AG10803 (cell line): ENCODE results near the gene C3orf49.

Experiments used
- DNase-seq: peaks from one replicate; pipeline ENCODE4 v3.0.0; 2010; ENCODE audit warnings: low read depth
- H3K4me3 ChIP-seq: 2 replicates; pipeline ENCODE4 v1.5.1; 2011; ENCODE audit warnings: mild to moderate bottlenecking, low read length, control low read depth
- CTCF ChIP-seq: conservative IDR thresholded peaks from 2 replicates; pipeline ENCODE4 v1.5.1; 2011; ENCODE audit warnings: mild to moderate bottlenecking, low read length, control low read depth, inconsistent platforms

The C3orf49 gene

GRCh38 chr3:63895422-63896189 is 76.5 kb downstream of the C3orf49 start:
- no peak overlapping the region for H3K4me3 ChIP-seq
- DNase-seq, result no peak
- TF ChIP-seq CTCF, result no peak

- no peak overlapping the region for H3K4me3 ChIP-seq
- TF ChIP-seq CTCF, result no peak
- DNase-seq, result peak; percentile 34
These were observed 77.4 kb downstream of the C3orf49 start for GRCh38 chr3:63896332-63897030.
